Measurements from ENCODE around the gene QPCT.

- TF ChIP-seq CTCF (conservative IDR thresholded peaks at IDR 0.05; ENCODE audit: low read depth, low read length): no peak
- TF ChIP-seq EZH2 (IDR thresholded peaks at IDR 0.05; ENCODE audit: borderline replicate concordance, low read depth, low read length, poor library complexity, severe bottlenecking): no peak
Measured at GRCh38 chr2:37300578-37300977, 43.9 kb upstream of the QPCT start.

Measured in A673 (cell line).